Endothelial cell of umbilical vein (primary cell): ENCODE results near the gene STIMATE. TPM values are rescaled to one million over a fixed set of nuclear protein-coding genes. Genes with fewer than 3 reads are reported as not detected.

Experiments
- BruUV-seq: library from RNA; stranded (reverse); fragments of 400-500 nt; replicated peaks from 2 replicates; lab custom pipeline; 2021; lab: Mats Ljungman, UMichigan
- CTCF ChIA-PET: fragments of 300-600, 350-600 bp; sonication (Branson Sonifier 250); formaldehyde crosslinking; loops from one replicate; lab custom pipeline; 2021; ENCODE audit warnings: antibody characterized with exemption, inconsistent platforms; lab: Charles Lee
- POLR2A ChIA-PET: fragments of 300-600, 350-600 bp; sonication (Branson Sonifier 250); formaldehyde crosslinking; loops from one replicate; lab custom pipeline; 2021; ENCODE audit warnings: antibody characterized with exemption, inconsistent platforms; lab: Charles Lee
- DNase-seq: peaks from one replicate; pipeline ENCODE4 v3.0.0-alpha.2; 2011; ENCODE audit warnings: low read depth, low spot score
- FAIRE-seq: peaks from 2 replicates; lab custom pipeline; 2011; peaks lifted over from hg19 to GRCh38; lab: Jason Lieb, UNC
- H2AFZ ChIP-seq: 2 replicates; pipeline ENCODE4 v1.6.0; 2012; ENCODE audit warnings: low read depth, low read length, control low read depth, inconsistent platforms
- H3K27ac ChIP-seq: 2 replicates; pipeline ENCODE4 v1.5.1; 2011; ENCODE audit warnings: low read depth, mild to moderate bottlenecking, control low read depth, low read length, moderate library complexity; ENCODE audit not compliant: insufficient read depth
- H3K27me3 ChIP-seq, 2 experiments: 2 replicates each; pipeline versions ENCODE4 v1.6.0 to v1.6.1; 2011; ENCODE audit warnings: low read length in 2 of 2, mixed read lengths in 1 of 2; ENCODE audit not compliant: control insufficient read depth in 2 of 2, insufficient read depth in 2 of 2
- H3K36me3 ChIP-seq, 2 experiments: 2 replicates in 1 of 2; 3 replicates in 1 of 2; pipeline ENCODE4 v1.5.1; 2011; ENCODE audit warnings: low read length in 2 of 2, mild to moderate bottlenecking in 1 of 2, moderate library complexity in 1 of 2; ENCODE audit not compliant: control insufficient read depth in 2 of 2, insufficient read depth in 2 of 2; ENCODE audit errors: extremely low read depth in 1 of 2
- H3K4me1 ChIP-seq: 3 replicates; pipeline ENCODE4 v1.5.1; 2011; ENCODE audit warnings: mild to moderate bottlenecking, low read length; ENCODE audit not compliant: control insufficient read depth, insufficient read depth; ENCODE audit errors: extremely low read depth
- H3K4me2 ChIP-seq: 2 replicates; pipeline ENCODE4 v1.6.1; 2011; ENCODE audit warnings: low read length, control low read depth, mixed read lengths; ENCODE audit not compliant: insufficient read depth
- H3K4me3 ChIP-seq, 3 experiments: fragments of 200-600 bp in 1 of 3; sonication (generic), shearing (Covaris generic) in 1 of 3; replicated peaks in 1 of 3; 2 replicates each; pipeline ENCODE4 v1.5.1; 2011 to 2016; ENCODE audit warnings: control low read depth in 3 of 3, low read length in 3 of 3, mild to moderate bottlenecking in 2 of 3, inconsistent platforms in 1 of 3, low read depth in 1 of 3, moderate library complexity in 1 of 3; ENCODE audit not compliant: insufficient read depth in 1 of 3
- H3K79me2 ChIP-seq: 2 replicates; pipeline ENCODE4 v1.6.0; 2012; ENCODE audit warnings: low read length, inconsistent platforms; ENCODE audit not compliant: control insufficient read depth, insufficient read depth
- H3K9ac ChIP-seq: replicated peaks from 2 replicates; pipeline ENCODE3; 2011; ENCODE audit warnings: low read length, control low read depth; ENCODE audit not compliant: insufficient read depth; ENCODE audit errors: extremely low read depth
- H3K9me1 ChIP-seq: replicated peaks from 3 replicates; pipeline ENCODE4 v1.6.0; 2011; ENCODE audit warnings: mild to moderate bottlenecking, low read length; ENCODE audit not compliant: control insufficient read depth, insufficient read depth; ENCODE audit errors: extremely low read depth
- H3K9me3 ChIP-seq: replicated peaks from 2 replicates; pipeline ENCODE4 v1.5.1; 2012; ENCODE audit warnings: low read length, inconsistent platforms; ENCODE audit not compliant: control insufficient read depth, insufficient read depth
- H4K20me1 ChIP-seq: replicated peaks from 2 replicates; pipeline ENCODE3; 2011; ENCODE audit warnings: mild to moderate bottlenecking, low read length; ENCODE audit not compliant: control insufficient read depth, insufficient read depth; ENCODE audit errors: extremely low read depth
- EZH2 ChIP-seq: IDR thresholded peaks from 2 replicates; pipeline ENCODE4 v1.6.1; 2012; ENCODE audit warnings: borderline replicate concordance, low read depth, mild to moderate bottlenecking, moderate library complexity, low read length, inconsistent platforms; ENCODE audit not compliant: severe bottlenecking
- FOS ChIP-seq: IDR thresholded peaks from 2 replicates; pipeline ENCODE4 v1.6.1; 2011; ENCODE audit warnings: mild to moderate bottlenecking, low read length, moderate library complexity, borderline replicate concordance; ENCODE audit not compliant: insufficient read depth
- GATA2 ChIP-seq: IDR thresholded peaks from 2 replicates; pipeline ENCODE4 v1.7.0; 2011; ENCODE audit warnings: low read depth, mild to moderate bottlenecking, moderate library complexity, mixed read lengths, low read length; ENCODE audit not compliant: insufficient read length, insufficient read depth
- JUN ChIP-seq: IDR thresholded peaks from 2 replicates; pipeline ENCODE4 v1.6.1; 2011; ENCODE audit warnings: borderline replicate concordance, low read depth; ENCODE audit not compliant: insufficient read length, insufficient read depth
- MAX ChIP-seq: IDR thresholded peaks from 2 replicates; pipeline ENCODE4 v1.6.1; 2011; ENCODE audit not compliant: insufficient read depth, insufficient read length
- MYC ChIP-seq: IDR thresholded peaks from one replicate; pipeline ENCODE4 v1.6.1; 2011; ENCODE audit warnings: mild to moderate bottlenecking, low read depth, low read length
- POLR2A ChIP-seq: IDR thresholded peaks from 2 replicates; pipeline ENCODE4 v1.6.1; 2012; ENCODE audit warnings: low read depth, mild to moderate bottlenecking, control low read depth, low read length
- POLR2AphosphoS5 ChIP-seq: IDR thresholded peaks from 2 replicates; pipeline ENCODE4 v1.6.1; 2012; ENCODE audit warnings: low read depth, mild to moderate bottlenecking, control low read depth, low read length, moderate library complexity; ENCODE audit not compliant: insufficient read depth
- dilution Hi-C: fragments of 300-500 bp; cut with MboI; formaldehyde crosslinking; loops from one replicate; pipeline ENCODE4 v1.15.0; 2019; ENCODE audit warnings: low sequenced_read_pairs; ENCODE audit not compliant: extremely low pct_ligation_motif_present
- intact Hi-C: fragments of 100-400 bp; cut with micrococcal nuclease; formaldehyde crosslinking; loops from one replicate; pipeline ENCODE4 v1.10.0; 2022
- polyA plus RNA-seq, 4 experiments: library from polyadenylated mRNA; depleted of rRNA in 3 of 4; stranded (reverse) in 3 of 4; unstranded in 1 of 4; fragments of >200 nt; gene quantifications; 2 replicates each; pipeline versions ENCODE4 v1.2.1 to v1.2.3, GENCODE V29; 2011 to 2012; ENCODE audit warnings: missing spikeins in 1 of 4
- total RNA-seq: library from RNA; stranded (reverse); gene quantifications from 2 replicates; pipeline ENCODE4 v1.2.3, GENCODE V29; 2021
- TF ChIP-seq, protein P1 (sequence below), 2 donors: IDR thresholded peaks; 1 replicate in 1 of 2; 2 replicates in 1 of 2; pipeline ENCODE4 v1.5.1; 2011; ENCODE audit warnings: low read length in 2 of 2, mild to moderate bottlenecking in 2 of 2, moderate library complexity in 2 of 2, control low read depth in 1 of 2, inconsistent platforms in 1 of 2, low read depth in 1 of 2; ENCODE audit not compliant: insufficient read depth in 1 of 2; ENCODE audit errors: extremely low read depth in 1 of 2

Gene STIMATE
- total and polyA plus RNA-seq, 2 donors (not counting 3 experiments of a cell fraction or from before 2014, with no cell fraction given), result 18.2 to 24.0 TPM

- H3K79me2 ChIP-seq, result no peaks in the 10 kb centered on the region
- BruUV-seq, result no TSS peak
- CTCF ChIA-PET, result interaction anchor here (0.7 to 2.4 kb wide), 4 partner anchors 9 to 31 kb away, joined by 3 to 12 read pairs (median 4); no protein-coding TSS in a partner anchor
- H3K9me1 ChIP-seq, result no peaks in the 10 kb centered on the region
- H3K9me3 ChIP-seq, result no peaks in the 10 kb centered on the region
- dilution Hi-C loops (no loop called here), intact Hi-C loops (no loop called here)
- H2AFZ ChIP-seq, result no peak overlapping the region
- no peak overlapping the region for H3K4me3 ChIP-seq
- no peaks in the 10 kb centered on the region for H3K27me3 ChIP-seq
- H3K4me2 ChIP-seq, result no peak overlapping the region
- no peak overlapping the region for H3K27ac ChIP-seq
- no peak for TF ChIP-seq GATA2
- TF ChIP-seq POLR2AphosphoS5, result no peak
- no peak for TF ChIP-seq EZH2
- no peak for TF ChIP-seq MAX
- TF ChIP-seq, protein P1, sequence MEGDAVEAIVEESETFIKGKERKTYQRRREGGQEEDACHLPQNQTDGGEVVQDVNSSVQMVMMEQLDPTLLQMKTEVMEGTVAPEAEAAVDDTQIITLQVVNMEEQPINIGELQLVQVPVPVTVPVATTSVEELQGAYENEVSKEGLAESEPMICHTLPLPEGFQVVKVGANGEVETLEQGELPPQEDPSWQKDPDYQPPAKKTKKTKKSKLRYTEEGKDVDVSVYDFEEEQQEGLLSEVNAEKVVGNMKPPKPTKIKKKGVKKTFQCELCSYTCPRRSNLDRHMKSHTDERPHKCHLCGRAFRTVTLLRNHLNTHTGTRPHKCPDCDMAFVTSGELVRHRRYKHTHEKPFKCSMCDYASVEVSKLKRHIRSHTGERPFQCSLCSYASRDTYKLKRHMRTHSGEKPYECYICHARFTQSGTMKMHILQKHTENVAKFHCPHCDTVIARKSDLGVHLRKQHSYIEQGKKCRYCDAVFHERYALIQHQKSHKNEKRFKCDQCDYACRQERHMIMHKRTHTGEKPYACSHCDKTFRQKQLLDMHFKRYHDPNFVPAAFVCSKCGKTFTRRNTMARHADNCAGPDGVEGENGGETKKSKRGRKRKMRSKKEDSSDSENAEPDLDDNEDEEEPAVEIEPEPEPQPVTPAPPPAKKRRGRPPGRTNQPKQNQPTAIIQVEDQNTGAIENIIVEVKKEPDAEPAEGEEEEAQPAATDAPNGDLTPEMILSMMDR (IDR thresholded peaks at IDR 0.05; ENCODE audit: extremely low read depth in 1 of 2, insufficient read depth in 1 of 2, low read depth in 1 of 2, low read length in 2 of 2), result no peak
- TF ChIP-seq POLR2A, result no peak
- no peak for TF ChIP-seq MYC
- no peak for TF ChIP-seq FOS
- TF ChIP-seq JUN, result no peak
- no peaks in the 10 kb centered on the region for H3K36me3 ChIP-seq
- no peaks in the 10 kb centered on the region for H4K20me1 ChIP-seq
- H3K4me1 ChIP-seq, result peaks cover 6% of the 10 kb centered on the region
- DNase-seq (no peak), FAIRE-seq (no peak)
- POLR2A ChIA-PET, result no interaction called here
- no peak overlapping the region for H3K9ac ChIP-seq
Measured at GRCh38 chr3:52829906-52830463, 67.4 kb downstream of the STIMATE start.
